B cell (primary cell): Measurements from ENCODE around the gene SYNE1. TPM values are rescaled to one million over a fixed set of nuclear protein-coding genes. Genes with fewer than 3 reads are reported as not detected.

Experiments used
- ATAC-seq: fragments of 200-7000 bp; cut with Tn5 transposase; one replicate; pipeline ENCODE4 v1.10.0; 2021; ENCODE audit warnings: low read depth, mild to moderate bottlenecking, moderate number of reproducible peaks, moderate library complexity
- CTCF ChIA-PET: fragments of 350-600 bp; sonication (Branson Sonifier 250); formaldehyde crosslinking; loops from one replicate; lab custom pipeline; 2021; ENCODE audit warnings: antibody characterized with exemption, inconsistent platforms; lab: Charles Lee
- POLR2A ChIA-PET: fragments of 350-600 bp; sonication (Branson Sonifier 250); formaldehyde crosslinking; loops from one replicate; lab custom pipeline; 2021; ENCODE audit warnings: antibody characterized with exemption; lab: Charles Lee
- DNase-seq: peaks from one replicate; pipeline ENCODE4 v3.0.0; 2013
- H2AFZ ChIP-seq: 2 replicates; pipeline ENCODE4 v1.6.1; 2012; ENCODE audit warnings: mild to moderate bottlenecking, low read depth, low read length; ENCODE audit not compliant: insufficient read depth, poor library complexity, severe bottlenecking
- H3K27ac ChIP-seq, 2 donors: 1 replicate in 1 of 2; 2 replicates in 1 of 2; pipeline ENCODE4 v1.5.1; 2012 to 2013; ENCODE audit warnings: low read length in 2 of 2, mild to moderate bottlenecking in 2 of 2, moderate library complexity in 1 of 2
- H3K27me3 ChIP-seq, 4 experiments: fragments of 200-600 bp in 1 of 4; sonication (generic) in 1 of 4; replicated peaks in 1 of 4; 1 replicate in 2 of 4; 2 replicates in 2 of 4; pipeline versions ENCODE4 v1.6.1 to v1.7.0; 2013 to 2016; ENCODE audit warnings: low read length in 3 of 4, mild to moderate bottlenecking in 2 of 4, mixed read lengths in 1 of 4, moderate library complexity in 1 of 4; ENCODE audit not compliant: insufficient read depth in 4 of 4, control insufficient read depth in 3 of 4; ENCODE audit errors: control extremely low read depth in 1 of 4
- H3K36me3 ChIP-seq, 2 experiments: replicated peaks in 1 of 2; 1 replicate in 1 of 2; 2 replicates in 1 of 2; pipeline versions ENCODE4 v1.6.1 to v1.7.1; 2013; ENCODE audit warnings: low read length in 1 of 2; ENCODE audit not compliant: insufficient read depth in 2 of 2, control insufficient read depth in 1 of 2; ENCODE audit errors: control extremely low read depth in 1 of 2, extremely low read depth in 1 of 2
- H3K4me1 ChIP-seq, 2 donors: fragments of 200-600 bp in 1 of 2; sonication (generic) in 1 of 2; 1 replicate in 1 of 2; 2 replicates in 1 of 2; pipeline versions ENCODE4 v1.5.1 to v1.6.1; 2013 to 2017; ENCODE audit warnings: low read length in 2 of 2; ENCODE audit not compliant: control insufficient read depth in 2 of 2, insufficient read depth in 2 of 2
- H3K4me2 ChIP-seq: replicated peaks from 2 replicates; pipeline ENCODE3; 2012; ENCODE audit warnings: mild to moderate bottlenecking, low read depth, low read length; ENCODE audit not compliant: poor library complexity, severe bottlenecking
- H3K4me3 ChIP-seq, 5 experiments: fragments of 200-600 bp in 1 of 5; sonication (generic) in 1 of 5; 1 replicate in 3 of 5; 2 replicates in 2 of 5; pipeline versions ENCODE4 v1.5.1 to v1.7.0; 2011 to 2016; ENCODE audit warnings: low read length in 4 of 5, mild to moderate bottlenecking in 4 of 5, low read depth in 2 of 5, control low read depth in 1 of 5, moderate library complexity in 1 of 5; ENCODE audit not compliant: insufficient read depth in 1 of 5; ENCODE audit errors: control extremely low read depth in 1 of 5, extremely low read depth in 1 of 5
- H3K79me2 ChIP-seq: fragments of 200-600 bp; sonication (generic); one replicate; pipeline ENCODE4 v1.6.0; 2016; ENCODE audit warnings: low read length; ENCODE audit not compliant: control insufficient read depth, insufficient read depth
- H3K9ac ChIP-seq: fragments of 200-600 bp; sonication (generic); 2 replicates; pipeline ENCODE4 v1.6.1; 2017; ENCODE audit warnings: mild to moderate bottlenecking, low read length, moderate library complexity
- H3K9me3 ChIP-seq, 3 donors: one replicate each; pipeline versions ENCODE4 v1.6.1 to v1.7.1; 2013; ENCODE audit warnings: low read length in 2 of 3; ENCODE audit not compliant: control insufficient read depth in 2 of 3, insufficient read depth in 1 of 3; ENCODE audit errors: control extremely low read depth in 1 of 3
- H4K20me1 ChIP-seq: 2 replicates; pipeline ENCODE4 v1.6.0; 2012; ENCODE audit warnings: mild to moderate bottlenecking, low read length; ENCODE audit not compliant: insufficient read depth, control insufficient read depth, poor library complexity, severe bottlenecking
- H3K27ac Mint-ChIP-seq: one replicate; pipeline ENCODE4 v1.8.0; 2021; ENCODE audit warnings: mixed read lengths
- H3K27me3 Mint-ChIP-seq: one replicate; pipeline ENCODE4 v1.8.0; 2021; ENCODE audit warnings: mixed read lengths
- H3K4me1 Mint-ChIP-seq: one replicate; pipeline ENCODE4 v1.8.0; 2021; ENCODE audit warnings: mixed read lengths
- H3K4me3 Mint-ChIP-seq: one replicate; pipeline ENCODE4 v1.8.0; 2021; ENCODE audit warnings: mixed read lengths
- H3K9me3 Mint-ChIP-seq: one replicate; pipeline ENCODE4 v1.8.0; 2022; ENCODE audit warnings: mixed read lengths; ENCODE audit not compliant: insufficient read depth
- EZH2 ChIP-seq: IDR thresholded peaks from 2 replicates; pipeline ENCODE4 v1.6.1; 2012; ENCODE audit warnings: borderline replicate concordance, low read depth, mild to moderate bottlenecking, moderate library complexity, low read length; ENCODE audit not compliant: insufficient read depth, poor library complexity, severe bottlenecking
- WGBS: methylation state at CpG from one replicate; pipeline ENCODE4 v1.1.5; 2013; ENCODE audit warnings: missing lambda C conversion rate; ENCODE audit not compliant: insufficient coverage; 5-methylcytosine and 5-hydroxymethylcytosine counted together
- intact Hi-C: fragments of 100-400 bp; cut with micrococcal nuclease; formaldehyde crosslinking; loops from one replicate; pipeline ENCODE4 v1.10.0; 2022
- polyA plus RNA-seq: library from polyadenylated mRNA; depleted of rRNA; stranded (reverse); fragments of >200 nt; gene quantifications from 2 replicates; pipeline ENCODE4 v1.2.3, GENCODE V29; 2012
- total RNA-seq, 2 donors: library from RNA; stranded (reverse); fragments of 120-200 nt in 1 of 2; gene quantifications; 1 replicate in 1 of 2; 2 replicates in 1 of 2; pipeline versions ENCODE4 v1.2.3 to v1.2.4, GENCODE V29; 2013 to 2022
- TF ChIP-seq, protein P1 (sequence below): fragments of 200-600 bp; IDR thresholded peaks from one replicate; pipeline ENCODE4 v1.8.0; 2022; ENCODE audit warnings: antibody characterized with exemption, mild to moderate bottlenecking

SYNE1 gene
- total and polyA plus RNA-seq, 2 donors (not counting 1 experiment from before 2014, with no cell fraction given): 49.2 to 108 TPM

DNA sequence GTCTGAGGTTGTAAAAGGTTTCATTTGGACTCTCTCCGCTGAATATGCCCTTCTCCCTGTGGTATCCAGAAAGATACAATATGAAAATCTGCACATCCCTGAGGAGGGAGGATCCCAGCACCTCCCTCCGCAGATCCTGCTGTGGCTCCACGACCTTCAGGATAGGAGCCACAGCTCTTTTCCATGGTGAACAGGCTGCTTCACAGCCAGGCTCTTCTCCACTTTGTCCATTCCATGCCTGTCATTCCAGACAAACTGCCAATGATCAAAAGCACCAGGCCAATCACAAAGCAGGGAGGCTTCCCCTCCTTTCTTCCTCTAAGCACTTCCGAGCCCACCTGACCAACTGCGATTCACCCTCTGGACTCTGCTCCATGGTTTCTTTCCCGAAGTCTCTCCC lies 489.9 kb downstream of the SYNE1 start:
- POLR2A ChIA-PET: no interaction called here
- Mint-ChIP-seq H3K27ac (no peak overlapping the region), H3K27me3 (no peaks in the 10 kb centered on the region), H3K9me3 (no peaks in the 10 kb centered on the region), H3K4me1 (no peaks in the 10 kb centered on the region), H3K4me3 (no peak overlapping the region)
- H3K27ac ChIP-seq: no peak overlapping the region
- no peak for ATAC-seq
- intact Hi-C loops: no loop called here
- H4K20me1 ChIP-seq: no peaks in the 10 kb centered on the region
- TF ChIP-seq EZH2: no peak
- TF ChIP-seq, protein P1, sequence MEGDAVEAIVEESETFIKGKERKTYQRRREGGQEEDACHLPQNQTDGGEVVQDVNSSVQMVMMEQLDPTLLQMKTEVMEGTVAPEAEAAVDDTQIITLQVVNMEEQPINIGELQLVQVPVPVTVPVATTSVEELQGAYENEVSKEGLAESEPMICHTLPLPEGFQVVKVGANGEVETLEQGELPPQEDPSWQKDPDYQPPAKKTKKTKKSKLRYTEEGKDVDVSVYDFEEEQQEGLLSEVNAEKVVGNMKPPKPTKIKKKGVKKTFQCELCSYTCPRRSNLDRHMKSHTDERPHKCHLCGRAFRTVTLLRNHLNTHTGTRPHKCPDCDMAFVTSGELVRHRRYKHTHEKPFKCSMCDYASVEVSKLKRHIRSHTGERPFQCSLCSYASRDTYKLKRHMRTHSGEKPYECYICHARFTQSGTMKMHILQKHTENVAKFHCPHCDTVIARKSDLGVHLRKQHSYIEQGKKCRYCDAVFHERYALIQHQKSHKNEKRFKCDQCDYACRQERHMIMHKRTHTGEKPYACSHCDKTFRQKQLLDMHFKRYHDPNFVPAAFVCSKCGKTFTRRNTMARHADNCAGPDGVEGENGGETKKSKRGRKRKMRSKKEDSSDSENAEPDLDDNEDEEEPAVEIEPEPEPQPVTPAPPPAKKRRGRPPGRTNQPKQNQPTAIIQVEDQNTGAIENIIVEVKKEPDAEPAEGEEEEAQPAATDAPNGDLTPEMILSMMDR: no peak
- H3K27me3 ChIP-seq: no peaks in the 10 kb centered on the region
- 98% methylated on average over 6 of the region's 6 CpGs for WGBS
- H3K4me1 ChIP-seq: no peaks in the 10 kb centered on the region
- no peak overlapping the region for H3K4me2 ChIP-seq
- no peak overlapping the region for H3K4me3 ChIP-seq
- H3K9me3 ChIP-seq: no peaks in the 10 kb centered on the region
- H3K9ac ChIP-seq: no peak overlapping the region
- CTCF ChIA-PET: no interaction called here
- no peaks in the 10 kb centered on the region for H3K79me2 ChIP-seq
- H3K36me3 ChIP-seq: peaks cover 12 to 96% of the 10 kb centered on the region in 2 experiments
- DNase-seq: no peak
- no peak overlapping the region for H2AFZ ChIP-seq

DNA sequence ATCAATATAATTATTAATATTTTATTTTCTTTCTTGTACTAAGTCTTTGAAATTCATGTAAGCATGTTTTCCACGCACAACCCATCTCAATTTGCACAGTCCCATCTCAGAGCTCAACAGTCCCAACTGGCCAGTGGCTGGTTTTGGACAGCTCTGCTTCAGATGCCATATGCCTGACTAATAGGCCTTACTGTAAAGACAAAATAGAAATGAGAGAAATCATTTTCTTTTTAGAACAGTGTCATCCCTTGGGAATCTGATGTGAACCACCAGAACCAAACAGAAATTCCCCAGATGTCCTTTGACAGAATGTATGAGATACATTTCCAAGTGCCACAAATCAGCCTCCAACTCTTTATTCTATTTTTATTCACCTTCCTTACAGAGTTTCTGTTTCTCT lies 490.8 kb downstream of the SYNE1 start:
- H3K4me2 ChIP-seq: no peak overlapping the region
- Mint-ChIP-seq H3K9me3 (no peaks in the 10 kb centered on the region), H3K27me3 (no peaks in the 10 kb centered on the region), H3K4me1 (no peaks in the 10 kb centered on the region), H3K4me3 (no peak overlapping the region), H3K27ac (no peak overlapping the region)
- no peak overlapping the region for H2AFZ ChIP-seq
- H3K9me3 ChIP-seq: no peaks in the 10 kb centered on the region
- H3K36me3 ChIP-seq: peaks cover 12 to 96% of the 10 kb centered on the region in 2 experiments
- no CpG with 5 or more reads among the region's 1 CpG for whole genome bisulfite sequencing
- DNase-seq (no peak), ATAC-seq (no peak)
- POLR2A ChIA-PET: no interaction called here
- TF ChIP-seq, protein P1: no peak
- no peak for TF ChIP-seq EZH2
- intact Hi-C loops: no loop called here
- H3K4me3 ChIP-seq: no peak overlapping the region
- H3K4me1 ChIP-seq: no peaks in the 10 kb centered on the region
- CTCF ChIA-PET: no interaction called here
- H3K79me2 ChIP-seq: no peaks in the 10 kb centered on the region
- no peaks in the 10 kb centered on the region for H4K20me1 ChIP-seq
- no peak overlapping the region for H3K27ac ChIP-seq
- H3K9ac ChIP-seq: no peak overlapping the region
- no peaks in the 10 kb centered on the region for H3K27me3 ChIP-seq
